HS-27A (cell line): ENCODE results near the gene ARHGDIB.

Experiments used
- DNase-seq: peaks from one replicate; pipeline ENCODE4 v3.0.0-alpha.2; 2012; ENCODE audit warnings: low read depth, missing footprints

The ARHGDIB gene

GRCh38 chr12:14893506-14894250 lies 67.7 kb downstream of the ARHGDIB start:
- no peak for DNase-seq

- DNase-seq: no peak
These were observed 68.5 kb downstream of the ARHGDIB start for GRCh38 chr12:14892726-14893505.
